ENCODE data around the gene WNK1.

WNK1 gene

DNA sequence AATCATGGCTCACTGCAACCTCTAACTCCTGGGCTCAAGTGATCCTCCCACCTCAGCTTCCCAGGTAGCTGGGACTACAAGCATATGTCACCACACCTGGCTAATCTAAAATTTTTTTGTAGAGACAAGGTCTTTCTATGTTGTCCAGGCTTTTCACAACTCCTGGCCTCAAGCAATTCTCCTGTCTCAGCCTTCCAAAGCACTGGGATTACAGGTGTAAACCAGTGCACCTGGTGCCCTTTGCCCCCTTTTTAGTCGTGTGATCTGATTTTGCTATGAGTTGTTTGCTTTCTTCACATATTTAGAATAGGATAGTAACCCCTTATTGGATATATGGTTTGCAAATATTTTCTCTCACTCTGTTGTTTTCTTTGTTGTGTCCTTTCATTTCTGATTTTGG lies 198.8 kb downstream of the WNK1 start:
- no peak for DNase-seq (ENCODE audit: low spot score)

- no peak for DNase-seq (ENCODE audit: low spot score)
These were observed 201.4 kb downstream of the WNK1 start for GRCh38 chr12:953776-954175.

- no peak for DNase-seq (ENCODE audit: low spot score)
These were observed 202.4 kb downstream of the WNK1 start for GRCh38 chr12:954741-955140.

- DNase-seq (ENCODE audit: low spot score), result no peak
These were observed 203.6 kb downstream of the WNK1 start for GRCh38 chr12:955939-956338.

GRCh38 chr12:958588-959123 lies 206.3 kb downstream of the WNK1 start:
- DNase-seq (ENCODE audit: low spot score), result no peak

All from iPS-NIHi11 (cell line).